ENCODE results near the gene INPP5B.

DNA sequence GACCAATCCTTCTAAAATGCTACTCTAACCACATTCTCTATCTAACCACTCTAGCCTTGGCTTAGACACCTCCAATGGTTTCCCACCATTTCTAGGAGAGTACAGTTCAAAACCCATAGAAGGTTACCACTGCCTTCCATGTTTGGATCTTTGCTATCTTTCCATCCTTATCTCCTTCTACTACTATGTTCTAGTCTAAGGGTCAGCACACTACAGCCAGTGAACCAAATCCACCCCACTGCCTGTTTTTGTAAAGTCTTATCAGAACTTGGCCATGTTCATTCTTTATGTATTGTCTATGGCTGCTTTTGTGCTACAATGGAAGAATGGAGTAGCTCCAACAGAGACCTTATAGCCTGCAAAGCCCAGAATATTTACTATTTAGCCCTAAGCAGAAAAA is 93.7 kb downstream of the INPP5B start:
- TF ChIP-seq CBX3 (IDR thresholded peaks at IDR 0.05; ENCODE audit: borderline replicate concordance in 1 of 2, low read length in 2 of 2) (no peak), SMARCA5 (IDR thresholded peaks at IDR 0.05) (no peak)

Measured in K562 (cell line).